NCI-H69 (cell line): Measurements from ENCODE around the gene SLC37A1.
A peak's percentile ranks its signal among the peaks of the same experiment; 100 is the strongest.

Experiments
- DNase-seq: peaks from one replicate; lab custom pipeline; 2025; lab: John Stamatoyannopoulos, UW

SLC37A1 gene

DNA sequence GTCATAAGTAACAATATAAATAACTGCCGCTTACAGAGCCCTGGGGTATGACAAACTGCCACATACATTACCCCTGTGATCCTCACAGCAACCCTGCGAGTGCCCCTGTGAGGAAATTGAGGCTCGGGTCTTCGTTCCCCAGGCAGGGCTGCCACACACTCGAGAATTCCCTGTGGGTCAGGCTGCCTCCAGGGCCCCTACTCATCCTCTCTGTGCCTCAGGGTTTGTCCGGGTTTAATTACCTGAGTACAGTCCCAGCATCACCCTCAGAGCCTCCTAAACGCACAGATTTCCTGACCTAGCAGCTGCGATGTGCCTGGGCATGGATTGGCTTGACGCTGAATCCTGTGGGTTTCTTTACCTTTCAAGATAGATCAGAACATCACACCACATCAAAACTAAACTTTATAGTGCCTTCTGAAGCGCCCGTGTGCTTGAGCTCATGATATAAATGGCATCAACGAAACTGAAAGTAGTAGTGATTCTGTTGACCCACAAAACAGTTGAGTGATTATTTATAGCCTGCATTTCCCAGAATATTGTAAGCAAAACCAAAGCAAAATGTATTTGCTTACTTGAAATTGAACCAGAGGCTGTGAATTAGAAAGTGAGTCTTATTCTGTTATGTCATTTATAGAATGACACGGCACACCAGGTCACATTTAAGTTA lies 14.0 kb downstream of the SLC37A1 start:
- DNase-seq: peak; percentile 20

DNA sequence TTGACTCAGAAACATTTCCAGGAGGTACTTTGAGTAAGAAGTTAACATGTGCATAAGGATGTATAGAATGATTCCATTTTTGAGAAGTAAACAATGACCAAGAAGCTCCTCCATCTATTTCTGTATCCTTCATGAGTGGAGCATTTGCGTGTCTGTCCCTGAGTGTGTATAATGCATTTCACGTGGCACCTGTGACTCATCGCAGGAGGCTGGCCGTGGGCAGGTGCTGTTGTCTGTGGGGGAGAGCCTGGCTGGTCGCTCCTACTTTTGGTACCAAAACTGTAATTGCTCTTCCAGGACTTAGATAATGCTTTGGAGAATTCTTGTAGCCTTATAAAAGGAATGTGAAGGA lies 16.5 kb downstream of the SLC37A1 start:
- DNase-seq: no peak

DNA sequence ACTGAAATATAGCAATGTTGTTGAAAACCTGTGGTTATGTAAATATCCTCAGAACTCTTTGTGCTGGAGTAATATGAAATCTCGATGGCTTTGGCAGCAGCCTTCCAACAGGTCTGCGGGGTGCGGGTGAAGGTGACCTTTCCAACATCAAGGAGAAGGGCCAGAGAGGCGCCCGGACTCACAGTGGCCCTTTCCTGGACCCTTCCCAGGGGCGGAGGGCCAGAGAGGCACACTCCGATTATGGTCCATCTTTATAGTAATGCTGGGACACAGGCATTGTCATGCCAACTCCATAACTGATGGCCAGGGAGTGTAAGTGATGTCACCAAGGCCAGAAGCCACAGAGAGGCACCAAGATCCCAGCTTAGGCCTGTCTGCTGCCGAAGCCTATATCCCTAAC lies 18.1 kb downstream of the SLC37A1 start:
- DNase-seq: no peak

DNA sequence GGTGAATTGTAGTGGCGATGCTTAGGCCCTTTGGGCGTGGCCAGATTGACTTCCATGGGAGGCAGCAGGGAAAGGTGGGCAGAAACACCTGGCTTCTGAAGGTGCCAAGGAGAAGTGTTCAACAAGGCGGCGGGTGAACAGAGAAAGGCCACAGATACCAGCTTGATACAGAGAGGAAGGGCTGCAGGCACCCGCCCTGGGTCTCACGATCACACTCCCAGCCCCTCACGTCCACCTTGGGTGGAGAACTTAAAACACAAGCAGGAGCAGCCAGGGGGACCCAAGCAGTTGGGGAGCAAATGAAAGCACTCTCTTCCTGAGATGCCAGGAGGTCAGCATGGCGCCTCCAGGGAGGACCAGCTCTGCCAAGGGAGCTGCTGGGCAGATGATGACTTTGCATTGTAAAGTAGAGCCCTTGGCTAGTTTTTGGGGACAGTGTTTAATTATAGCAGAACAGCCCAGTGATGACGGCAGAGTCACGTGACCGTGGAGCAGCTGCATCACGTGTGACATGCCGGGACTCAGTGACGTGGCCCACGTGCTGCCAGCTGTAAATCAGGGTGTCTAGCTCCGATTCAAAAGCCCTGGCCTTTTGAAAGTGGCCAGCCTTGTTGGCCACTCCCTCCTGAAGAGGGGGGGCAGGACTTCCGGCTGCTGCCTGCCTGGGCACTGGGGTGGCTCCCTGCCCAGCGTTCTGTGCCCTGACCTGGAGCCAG lies 19.0 kb downstream of the SLC37A1 start:
- DNase-seq: peak; percentile 43

- no peak for DNase-seq
Observed at GRCh38 chr21:42533306-42533962, 19.8 kb downstream of the SLC37A1 start.

DNA sequence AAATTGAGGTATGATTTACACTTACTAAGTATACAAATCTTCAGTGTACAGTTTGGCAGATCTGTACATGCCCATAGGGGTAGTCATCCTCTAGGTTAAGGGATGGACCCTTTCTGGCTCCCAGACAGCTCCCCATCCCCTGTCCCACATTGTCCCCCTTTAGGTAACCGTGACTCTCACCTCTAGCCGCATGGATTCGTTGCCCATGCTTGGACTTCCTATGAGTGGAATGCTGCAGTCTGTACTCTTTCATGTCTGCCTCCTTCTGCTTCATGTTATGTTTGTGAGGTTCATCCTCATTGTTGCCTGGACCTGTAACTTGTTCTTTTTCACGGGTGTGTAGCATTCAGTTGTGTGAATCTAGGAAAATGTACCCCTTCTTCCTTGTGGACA lies 20.3 kb downstream of the SLC37A1 start:
- no peak for DNase-seq

DNA sequence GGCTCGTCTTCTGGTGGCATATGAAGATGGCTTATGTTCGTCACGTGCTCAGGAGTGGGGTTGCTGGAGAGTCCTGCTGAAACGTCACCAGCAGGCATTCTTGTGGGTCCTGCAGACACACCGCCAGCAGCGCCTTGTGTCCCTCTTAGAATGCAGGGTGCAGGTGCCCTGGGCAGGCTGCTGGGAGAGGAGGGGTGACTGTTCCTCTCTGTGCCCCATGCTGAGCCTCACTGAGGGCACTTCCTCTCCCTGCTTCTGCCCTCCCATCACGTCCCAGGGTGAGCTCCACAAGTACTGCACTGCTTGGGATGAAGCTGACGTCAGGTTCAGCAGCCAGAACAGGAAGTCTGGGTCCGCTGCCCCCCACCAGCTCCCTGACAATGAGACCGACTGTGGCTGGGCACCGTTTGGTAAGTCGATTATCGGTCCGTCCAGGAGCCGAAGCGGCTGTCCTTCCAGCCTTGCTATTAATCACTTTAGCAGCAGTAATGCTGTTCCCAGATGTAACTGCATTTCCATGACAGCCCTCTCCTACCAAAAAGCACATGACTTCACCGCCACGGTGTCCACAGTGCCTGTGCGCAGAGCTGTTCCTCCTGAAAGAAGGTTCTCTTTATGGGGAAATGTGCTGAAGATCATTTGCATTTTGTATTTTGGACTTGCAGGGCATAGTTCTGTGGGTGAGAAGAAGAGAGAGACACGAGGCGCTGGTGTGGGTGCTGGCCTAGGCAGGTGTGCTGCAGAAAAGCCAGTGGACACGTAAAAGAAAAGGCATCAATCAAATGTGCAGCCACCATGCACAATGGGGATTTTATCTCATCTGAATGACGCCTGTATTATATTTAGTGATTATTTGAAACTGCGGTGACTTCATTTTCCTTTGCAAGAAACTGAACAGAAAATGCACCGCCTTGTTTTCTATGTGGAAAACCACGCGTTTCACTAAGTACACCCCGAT lies 21.0 kb downstream of the SLC37A1 start:
- no peak for DNase-seq

DNA sequence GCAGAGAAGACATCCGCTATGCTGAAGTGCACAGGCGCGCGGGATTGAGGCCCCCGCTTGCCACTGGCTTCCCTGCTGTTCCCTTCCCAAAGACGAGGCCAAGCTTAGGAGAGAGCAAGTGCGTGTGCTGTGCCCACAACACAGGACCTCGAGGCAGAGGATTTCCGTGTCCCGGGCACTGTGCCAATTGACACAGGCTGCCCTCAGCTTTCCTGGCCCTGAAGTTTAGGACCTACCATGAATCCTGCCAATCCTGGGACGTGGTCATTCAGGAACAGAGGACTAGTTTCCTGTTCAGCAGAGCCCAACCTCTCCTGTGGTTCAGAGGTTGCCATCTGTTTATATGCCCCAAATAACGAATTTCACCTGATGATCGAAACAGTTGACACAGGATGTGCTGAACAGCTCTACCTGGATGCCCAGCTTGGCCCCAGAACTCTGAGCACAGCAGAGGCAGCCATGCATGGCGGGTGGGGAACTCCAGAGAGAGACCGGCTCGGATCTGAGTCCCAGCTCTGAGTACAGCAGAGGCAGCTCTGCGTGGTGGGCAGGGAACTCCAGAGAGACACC lies 22.0 kb downstream of the SLC37A1 start:
- DNase-seq: no peak

DNA sequence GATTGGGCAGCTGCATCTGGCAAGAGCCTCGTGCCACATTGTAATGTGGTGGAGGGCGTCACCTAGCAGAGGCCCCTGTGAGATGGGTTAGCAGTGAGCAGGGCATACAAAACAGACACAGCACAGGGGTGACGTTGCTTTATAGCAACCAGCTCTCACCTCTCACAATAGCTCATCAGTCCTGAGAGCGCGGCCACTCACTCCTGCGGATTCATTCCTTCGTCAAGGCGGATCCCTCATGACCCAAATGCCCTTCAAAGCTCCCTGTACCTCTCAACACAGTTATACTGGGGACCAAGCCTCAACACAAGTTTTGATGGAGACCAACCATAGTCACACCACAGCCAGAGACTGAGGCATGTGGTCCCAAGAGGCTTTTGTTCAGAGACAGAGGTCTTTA lies 22.9 kb downstream of the SLC37A1 start:
- DNase-seq: no peak

- peak; percentile 51 for DNase-seq
Observed at GRCh38 chr21:42537106-42537742, 23.6 kb downstream of the SLC37A1 start.

GRCh38 chr21:42538479-42539275 lies 25.0 kb downstream of the SLC37A1 start:
- peak; percentile 89 for DNase-seq

GRCh38 chr21:42539342-42539741 lies 25.7 kb downstream of the SLC37A1 start:
- DNase-seq: no peak

DNA sequence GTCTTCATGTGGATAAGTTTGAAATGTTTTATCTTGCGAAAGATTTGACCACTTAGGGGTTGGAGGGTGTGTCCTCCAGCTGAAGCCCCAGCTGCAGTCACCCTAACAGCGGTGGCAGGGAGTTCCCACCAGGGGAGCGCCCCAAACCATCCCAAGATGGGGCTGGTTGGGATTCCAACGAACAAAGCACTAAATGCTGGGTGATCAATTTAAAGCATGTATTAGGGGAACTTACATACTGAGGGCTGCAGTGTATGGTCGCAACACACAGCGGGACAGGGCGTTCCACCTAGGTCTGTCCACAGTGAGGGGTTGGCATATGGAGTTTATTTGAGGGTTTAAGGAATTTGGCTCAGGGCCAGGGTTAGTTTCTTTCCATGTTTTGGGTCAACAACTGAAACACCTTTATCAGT lies 26.3 kb downstream of the SLC37A1 start:
- DNase-seq: peak; percentile 32

DNA sequence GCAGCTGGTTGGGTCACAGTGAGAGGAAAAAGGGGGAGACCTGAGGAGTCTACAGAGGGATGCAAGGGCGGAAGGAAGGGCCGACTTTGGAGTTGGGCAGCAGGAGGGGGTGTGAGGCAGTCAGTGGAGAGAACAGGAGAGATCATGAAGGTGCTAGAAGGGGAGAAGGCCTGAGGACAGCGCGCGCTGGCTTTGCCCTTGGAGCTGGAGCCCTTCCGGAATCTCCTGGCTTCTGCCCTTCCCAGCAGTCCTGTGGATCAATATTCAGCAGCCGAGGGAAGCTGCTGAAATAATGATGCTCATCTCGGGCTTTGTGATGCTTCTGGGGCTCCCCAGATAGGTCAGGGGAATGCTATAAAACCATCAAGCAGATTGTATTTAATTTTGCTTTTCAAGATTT lies 26.7 kb downstream of the SLC37A1 start:
- no peak for DNase-seq

DNA sequence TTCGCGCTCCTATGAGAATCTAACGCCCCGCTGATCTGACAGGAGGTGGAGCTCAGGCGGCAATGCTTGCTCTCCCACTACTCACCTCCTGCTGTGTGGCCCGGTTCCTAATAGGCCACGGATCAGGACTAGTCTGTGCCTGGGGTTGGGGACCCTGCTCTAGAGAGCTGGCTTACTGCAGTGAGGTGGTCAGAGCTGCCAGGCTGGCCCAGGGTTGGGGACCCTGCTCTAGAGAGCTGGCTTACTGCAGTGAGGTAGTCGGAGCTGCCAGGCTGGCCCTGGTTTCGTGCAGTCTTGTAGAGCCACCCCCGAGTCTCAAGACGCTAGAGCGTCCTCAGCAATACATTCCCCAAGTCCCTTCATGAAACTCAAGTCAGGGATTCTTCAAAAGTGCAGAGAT lies 27.5 kb downstream of the SLC37A1 start:
- no peak for DNase-seq

GRCh38 chr21:42541618-42542017 lies 28.0 kb downstream of the SLC37A1 start:
- DNase-seq: no peak

DNA sequence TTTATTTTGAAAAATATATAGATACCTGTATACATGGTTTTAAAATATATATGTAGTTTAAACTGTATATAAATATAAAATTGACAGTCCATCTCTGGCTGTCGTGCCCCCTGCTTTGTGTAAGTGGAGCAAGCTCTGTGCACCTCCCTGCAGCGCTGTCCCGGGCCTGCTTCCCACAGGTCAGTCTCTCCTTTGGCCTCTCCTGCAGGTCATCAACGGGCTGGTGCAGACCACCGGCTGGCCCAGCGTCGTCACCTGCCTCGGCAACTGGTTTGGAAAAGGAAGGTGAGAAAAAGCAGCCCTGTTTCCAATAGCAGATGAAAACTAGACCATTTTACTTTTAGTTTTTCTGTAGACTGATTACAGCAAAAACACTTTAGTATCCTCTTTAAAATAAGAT lies 28.5 kb downstream of the SLC37A1 start:
- DNase-seq: no peak

DNA sequence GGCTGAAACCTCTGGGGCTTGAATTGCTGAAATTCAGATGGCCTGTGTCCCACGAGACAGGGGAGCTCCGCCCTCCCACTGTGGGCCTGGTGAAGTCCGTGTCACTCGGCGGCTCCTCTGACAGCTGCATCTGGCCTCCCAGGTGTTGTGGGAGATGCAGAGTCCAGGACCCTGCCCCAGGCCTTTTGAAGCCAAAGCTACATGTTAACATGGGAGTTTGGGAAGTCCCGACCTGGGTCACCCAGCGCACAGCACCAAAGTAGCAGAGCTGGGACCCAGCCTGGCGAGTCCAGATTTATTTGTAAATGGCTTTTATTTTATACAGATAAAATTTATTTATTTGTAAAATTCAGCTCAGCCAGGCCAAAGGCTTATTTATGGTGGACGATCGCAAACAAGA lies 28.9 kb downstream of the SLC37A1 start:
- DNase-seq: no peak

- no peak for DNase-seq
Observed at GRCh38 chr21:42543106-42543847, 29.6 kb downstream of the SLC37A1 start.

- DNase-seq: no peak
Observed at GRCh38 chr21:42544544-42544943, 30.9 kb downstream of the SLC37A1 start.
